ENCODE results near the gene KRTAP2-1. TPM values are rescaled to one million over a fixed set of nuclear protein-coding genes. Genes with fewer than 3 reads are reported as not detected.
A peak's percentile ranks its signal among the peaks of the same experiment; 100 is the strongest.

The KRTAP2-1 gene
- total RNA-seq, 1 donor: not detected

- Histone ChIP-seq H3K4me3 (ENCODE audit: insufficient read depth, low read length) (no peak overlapping the region), H3K27ac (ENCODE audit: low read depth, low read length) (no peak overlapping the region), H3K36me3 (ENCODE audit: insufficient read depth, low read length) (no peaks in the 10 kb centered on the region), H3K79me2 (ENCODE audit: insufficient read depth, low read length) (no peaks in the 10 kb centered on the region), H3K9me3 (ENCODE audit: low read depth, low read length) (no peaks in the 10 kb centered on the region), H2AFZ (ENCODE audit: low read length) (peak overlapping the region; percentile 48), H3K27me3 (ENCODE audit: insufficient read depth, low read length) (no peaks in the 10 kb centered on the region), H3K4me1 (ENCODE audit: insufficient read depth, low read length) (no peaks in the 10 kb centered on the region), H3K4me2 (ENCODE audit: insufficient read depth, low read length) (no peak overlapping the region), H4K20me1 (ENCODE audit: insufficient read depth, low read length) (no peaks in the 10 kb centered on the region)
- TF ChIP-seq CTCF (IDR thresholded peaks at IDR 0.05; ENCODE audit: extremely low read depth, low read depth, low read length): no peak
- DNase-seq (ENCODE audit: insufficient read length, low spot score, missing footprints): no peak
Measured at GRCh38 chr17:41012326-41013120, 34.6 kb downstream of the KRTAP2-1 start.

DNA sequence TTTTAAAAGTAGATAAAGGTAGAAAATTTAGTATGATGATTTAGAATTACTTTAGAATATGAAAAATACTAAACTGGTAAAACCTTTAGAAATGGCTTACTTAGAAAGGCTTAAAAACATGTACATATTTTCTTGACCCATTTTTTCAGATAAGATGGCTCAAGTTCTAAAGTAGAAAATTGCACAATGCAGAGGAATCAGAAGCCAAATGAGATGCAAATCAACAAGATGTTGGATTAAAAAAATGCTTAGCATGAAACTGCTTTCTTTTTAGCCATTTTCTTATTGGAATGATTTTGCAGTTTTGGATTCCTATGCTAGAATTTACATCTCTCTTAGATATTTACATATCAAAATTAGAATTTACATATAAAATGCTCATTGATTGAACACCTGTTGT lies 36.7 kb downstream of the KRTAP2-1 start:
- DNase-seq (ENCODE audit: insufficient read length, low spot score, missing footprints): no peak
- Histone ChIP-seq H4K20me1 (ENCODE audit: insufficient read depth, low read length) (no peaks in the 10 kb centered on the region), H3K4me2 (ENCODE audit: insufficient read depth, low read length) (no peak overlapping the region), H3K36me3 (ENCODE audit: insufficient read depth, low read length) (no peaks in the 10 kb centered on the region), H3K79me2 (ENCODE audit: insufficient read depth, low read length) (no peaks in the 10 kb centered on the region), H3K27me3 (ENCODE audit: insufficient read depth, low read length) (no peaks in the 10 kb centered on the region), H3K9me3 (ENCODE audit: low read depth, low read length) (no peaks in the 10 kb centered on the region), H2AFZ (ENCODE audit: low read length) (no peak overlapping the region), H3K27ac (ENCODE audit: low read depth, low read length) (no peak overlapping the region), H3K4me1 (ENCODE audit: insufficient read depth, low read length) (no peaks in the 10 kb centered on the region), H3K4me3 (ENCODE audit: insufficient read depth, low read length) (no peak overlapping the region)
- TF ChIP-seq CTCF (IDR thresholded peaks at IDR 0.05; ENCODE audit: extremely low read depth, low read depth, low read length): no peak

- Histone ChIP-seq H3K4me2 (ENCODE audit: insufficient read depth, low read length) (no peak overlapping the region), H3K27me3 (ENCODE audit: insufficient read depth, low read length) (no peaks in the 10 kb centered on the region), H2AFZ (ENCODE audit: low read length) (no peak overlapping the region), H3K4me1 (ENCODE audit: insufficient read depth, low read length) (no peaks in the 10 kb centered on the region), H4K20me1 (ENCODE audit: insufficient read depth, low read length) (no peaks in the 10 kb centered on the region), H3K4me3 (ENCODE audit: insufficient read depth, low read length) (no peak overlapping the region), H3K9me3 (ENCODE audit: low read depth, low read length) (no peaks in the 10 kb centered on the region), H3K79me2 (ENCODE audit: insufficient read depth, low read length) (no peaks in the 10 kb centered on the region), H3K36me3 (ENCODE audit: insufficient read depth, low read length) (no peaks in the 10 kb centered on the region), H3K27ac (ENCODE audit: low read depth, low read length) (no peak overlapping the region)
- no peak for TF ChIP-seq CTCF (IDR thresholded peaks at IDR 0.05; ENCODE audit: extremely low read depth, low read depth, low read length)
- no peak for DNase-seq (ENCODE audit: insufficient read length, low spot score, missing footprints)
Measured at GRCh38 chr17:41009936-41010335, 37.2 kb downstream of the KRTAP2-1 start.

- Histone ChIP-seq H3K9me3 (ENCODE audit: low read depth, low read length) (no peaks in the 10 kb centered on the region), H2AFZ (ENCODE audit: low read length) (no peak overlapping the region), H3K4me3 (ENCODE audit: insufficient read depth, low read length) (no peak overlapping the region), H3K27ac (ENCODE audit: low read depth, low read length) (no peak overlapping the region), H3K4me2 (ENCODE audit: insufficient read depth, low read length) (no peak overlapping the region), H3K27me3 (ENCODE audit: insufficient read depth, low read length) (no peaks in the 10 kb centered on the region), H3K4me1 (ENCODE audit: insufficient read depth, low read length) (no peaks in the 10 kb centered on the region), H3K79me2 (ENCODE audit: insufficient read depth, low read length) (no peaks in the 10 kb centered on the region), H4K20me1 (ENCODE audit: insufficient read depth, low read length) (no peaks in the 10 kb centered on the region), H3K36me3 (ENCODE audit: insufficient read depth, low read length) (no peaks in the 10 kb centered on the region)
- DNase-seq (ENCODE audit: insufficient read length, low spot score, missing footprints): no peak
- TF ChIP-seq CTCF (IDR thresholded peaks at IDR 0.05; ENCODE audit: extremely low read depth, low read depth, low read length): no peak
Measured at GRCh38 chr17:41009301-41009760, 37.8 kb downstream of the KRTAP2-1 start.
